ENCODE results near the gene HBG1.

The HBG1 gene

DNA sequence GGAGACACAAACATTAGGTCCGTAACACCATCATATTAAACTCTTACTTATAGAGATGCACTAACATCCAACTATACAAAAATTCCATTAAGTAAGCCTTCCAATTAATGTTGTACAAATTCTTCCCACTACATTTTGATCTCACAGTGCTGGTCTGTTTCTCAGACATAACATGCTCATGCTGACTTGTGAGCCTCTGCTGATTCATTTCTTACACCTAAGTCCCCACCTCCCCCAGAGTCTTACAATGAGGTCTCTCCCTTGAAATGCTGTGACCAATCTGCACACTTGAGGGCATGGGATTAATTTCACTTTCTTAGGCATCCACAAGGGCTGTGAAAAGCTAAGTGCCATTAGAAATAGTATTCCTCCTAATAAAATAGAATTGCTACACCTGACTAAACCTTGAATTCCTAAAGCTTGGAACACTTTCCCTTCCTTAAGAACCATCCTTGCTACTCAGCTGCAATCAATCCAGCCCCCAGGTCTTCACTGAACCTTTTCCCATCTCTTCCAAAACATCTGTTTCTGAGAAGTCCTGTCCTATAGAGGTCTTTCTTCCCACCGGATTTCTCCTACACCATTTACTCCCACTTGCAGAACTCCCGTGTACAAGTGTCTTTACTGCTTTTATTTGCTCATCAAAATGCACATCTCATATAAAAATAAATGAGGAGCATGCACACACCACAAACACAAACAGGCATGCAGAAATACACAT is 2.0 kb downstream of the HBG1 start:
- no peak for DNase-seq (ENCODE audit: low read depth in 1 of 2, low spot score in 1 of 2)

GRCh38 chr11:5246772-5247471 is 2.7 kb downstream of the HBG1 start:
- DNase-seq (ENCODE audit: low read depth in 1 of 2, low spot score in 1 of 2) = no peak

DNA sequence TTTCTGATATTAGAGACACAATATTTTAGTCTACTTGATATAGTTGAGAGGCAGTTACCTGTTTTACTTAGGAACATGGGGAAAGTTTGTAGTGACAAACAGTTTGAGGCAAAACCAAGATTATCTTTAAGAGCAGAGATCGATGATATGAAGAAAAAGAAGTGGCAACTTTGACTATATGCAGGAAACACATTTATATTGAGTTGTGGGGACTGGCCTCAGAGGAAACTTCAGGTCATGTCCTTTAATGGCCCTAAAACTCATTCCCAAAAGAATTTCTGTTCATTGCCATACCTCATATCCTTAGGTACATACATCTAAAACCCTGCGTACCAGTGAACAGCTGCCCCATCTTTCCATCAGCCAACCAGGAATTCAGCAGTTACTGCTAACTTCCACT is 4.5 kb downstream of the HBG1 start:
- DNase-seq (ENCODE audit: low read depth in 1 of 2, low spot score in 1 of 2) = no peak

GRCh38 chr11:5243816-5244180 is 5.9 kb downstream of the HBG1 start:
- no peak for DNase-seq (ENCODE audit: low read depth in 1 of 2, low spot score in 1 of 2)

GRCh38 chr11:5242933-5243815 is 6.5 kb downstream of the HBG1 start:
- DNase-seq (ENCODE audit: low read depth in 1 of 2, low spot score in 1 of 2) = no peak

DNA sequence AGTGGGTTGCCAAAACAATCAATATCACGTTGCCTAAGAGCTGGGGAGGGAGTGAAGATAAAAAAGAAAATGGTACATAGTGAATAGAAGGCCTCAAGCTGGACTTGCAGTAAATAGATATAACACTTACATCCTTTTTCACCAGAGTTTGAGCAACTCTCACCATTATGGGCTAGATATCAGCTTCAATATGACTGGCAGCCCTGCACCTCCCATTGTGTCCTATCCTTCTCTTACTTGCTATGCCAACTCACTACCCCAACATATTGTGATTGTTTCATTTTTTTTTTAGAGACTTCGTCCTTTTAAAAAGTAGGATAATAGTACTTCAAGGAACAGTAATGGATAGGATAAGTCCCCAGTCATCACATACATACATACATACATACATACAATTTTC is 7.4 kb downstream of the HBG1 start:
- no peak for DNase-seq (ENCODE audit: low read depth in 1 of 2, low spot score in 1 of 2)

DNA sequence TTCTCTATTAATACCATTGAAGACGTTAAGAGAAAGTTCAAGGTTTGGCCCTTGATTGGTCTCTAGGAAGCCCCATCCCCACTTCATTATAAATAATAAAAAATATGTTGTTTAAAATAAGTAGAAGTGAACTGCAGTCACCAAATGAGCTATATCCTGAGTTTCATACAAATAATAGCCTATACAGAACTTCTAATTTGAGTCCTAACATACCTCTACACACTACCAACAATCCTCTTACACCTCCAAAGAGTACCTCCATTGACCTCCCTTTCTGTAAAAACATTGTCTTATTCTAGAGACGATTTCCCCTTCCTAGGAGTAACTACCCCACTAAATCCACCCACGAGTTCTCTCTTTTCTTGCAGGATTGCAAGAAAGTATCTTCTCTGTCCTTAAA is 8.2 kb downstream of the HBG1 start:
- no peak for DNase-seq (ENCODE audit: low read depth in 1 of 2, low spot score in 1 of 2)

GRCh38 chr11:5240458-5240857 is 9.2 kb downstream of the HBG1 start:
- no peak for DNase-seq (ENCODE audit: low read depth in 1 of 2, low spot score in 1 of 2)

- DNase-seq (ENCODE audit: low read depth in 1 of 2, low spot score in 1 of 2) = no peak
Observed at GRCh38 chr11:5240056-5240455, 9.6 kb downstream of the HBG1 start.

- no peak for DNase-seq (ENCODE audit: low read depth in 1 of 2, low spot score in 1 of 2)
Observed at GRCh38 chr11:5239046-5239445, 10.6 kb downstream of the HBG1 start.

DNA sequence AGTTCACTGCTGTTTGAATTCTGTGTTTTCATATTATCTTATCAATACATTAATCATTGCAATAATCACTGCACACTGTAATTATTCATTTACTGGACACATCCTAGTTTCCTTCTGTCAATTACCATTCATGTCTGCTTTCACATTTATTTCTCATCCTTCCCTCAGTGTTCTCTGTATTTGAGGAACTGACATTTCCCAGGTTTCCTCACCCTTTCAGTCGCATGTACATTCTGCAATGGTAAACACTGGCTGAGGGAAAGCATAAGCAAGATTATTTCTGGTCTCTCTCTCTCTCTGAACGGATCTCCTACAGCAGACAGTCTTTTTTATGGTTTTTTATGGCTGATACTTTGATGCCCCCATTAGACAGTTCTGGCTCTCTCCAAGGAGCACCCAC is 11.2 kb downstream of the HBG1 start:
- no peak for DNase-seq (ENCODE audit: low read depth in 1 of 2, low spot score in 1 of 2)

DNA sequence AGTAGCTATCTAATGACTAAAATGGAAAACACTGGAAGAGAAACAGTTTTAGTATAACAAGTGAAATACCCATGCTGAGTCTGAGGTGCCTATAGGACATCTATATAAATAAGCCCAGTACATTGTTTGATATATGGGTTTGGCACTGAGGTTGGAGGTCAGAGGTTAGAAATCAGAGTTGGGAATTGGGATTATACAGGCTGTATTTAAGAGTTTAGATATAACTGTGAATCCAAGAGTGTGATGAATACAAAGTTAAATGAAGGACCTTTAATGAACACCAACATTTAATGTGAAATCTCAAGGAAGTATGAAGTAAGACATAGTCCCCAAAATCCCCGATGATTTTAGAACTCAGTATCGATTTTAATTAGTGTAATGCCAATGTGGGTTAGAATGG is 12.2 kb downstream of the HBG1 start:
- no peak for DNase-seq (ENCODE audit: low read depth in 1 of 2, low spot score in 1 of 2)

DNA sequence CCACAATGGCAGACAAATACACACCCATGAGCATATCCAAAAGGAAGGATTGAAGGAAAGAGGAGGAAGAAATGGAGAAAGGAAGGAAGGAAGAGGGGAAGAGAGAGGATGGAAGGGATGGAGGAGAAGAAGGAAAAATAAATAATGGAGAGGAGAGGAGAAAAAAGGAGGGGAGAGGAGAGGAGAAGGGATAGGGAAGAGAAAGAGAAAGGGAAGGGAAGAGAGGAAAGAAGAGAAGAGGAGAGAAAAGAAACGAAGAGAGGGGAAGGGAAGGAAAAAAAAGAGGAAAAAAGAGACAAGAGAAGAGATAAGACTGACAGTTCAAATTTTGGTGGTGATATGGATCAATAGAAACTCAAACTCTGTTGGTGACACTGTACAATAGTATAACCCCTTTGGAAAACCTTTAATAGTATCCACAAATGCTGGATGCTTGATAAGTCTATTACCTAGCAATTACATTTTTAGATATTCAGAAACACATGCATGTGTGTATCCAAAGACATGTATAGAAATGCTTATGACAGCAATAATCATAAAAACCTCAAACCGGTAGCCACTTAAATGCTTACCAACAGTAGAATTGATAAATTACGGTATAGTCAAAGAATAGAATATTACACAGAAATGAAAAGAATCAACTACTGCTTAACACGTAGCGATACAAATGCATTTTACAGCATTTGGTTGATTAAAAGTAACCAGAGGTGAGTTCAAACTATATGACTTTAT is 14.1 kb downstream of the HBG1 start:
- DNase-seq (ENCODE audit: low read depth in 1 of 2, low spot score in 1 of 2) = no peak

GRCh38 chr11:5234381-5234834 is 15.2 kb downstream of the HBG1 start, which contains the start of gene HBD:
Gene HBD (minus strand): TSS chr11:5234483. CDS start chr11:5234433, 50 bp downstream.
- DNase-seq (ENCODE audit: low read depth in 1 of 2, low spot score in 1 of 2) = no peak

GRCh38 chr11:5233307-5233706 is 16.4 kb downstream of the HBG1 start:
- DNase-seq (ENCODE audit: low read depth in 1 of 2, low spot score in 1 of 2) = no peak

DNA sequence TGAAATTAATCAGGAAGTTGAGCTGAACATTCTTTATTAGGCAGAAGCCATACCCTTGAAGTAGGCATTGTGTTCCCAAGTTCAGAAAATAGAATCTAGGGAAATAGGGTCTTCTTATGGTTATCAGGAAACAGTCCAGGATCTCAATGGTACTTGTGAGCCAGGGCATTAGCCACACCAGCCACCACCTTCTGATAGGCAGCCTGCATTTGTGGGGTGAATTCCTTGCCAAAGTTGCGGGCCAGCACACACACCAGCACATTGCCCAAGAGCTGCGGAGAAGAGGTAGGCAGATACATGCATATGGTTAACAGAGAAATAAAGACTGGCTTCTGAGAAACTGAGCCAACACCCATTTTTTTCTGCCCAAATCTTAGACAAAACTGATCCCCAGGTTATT is 16.8 kb downstream of the HBG1 start:
- no peak for DNase-seq (ENCODE audit: low read depth in 1 of 2, low spot score in 1 of 2)

- DNase-seq (ENCODE audit: low read depth in 1 of 2, low spot score in 1 of 2) = no peak
Observed at GRCh38 chr11:5232176-5232575, 17.5 kb downstream of the HBG1 start.

GRCh38 chr11:5231111-5231510 is 18.5 kb downstream of the HBG1 start:
- no peak for DNase-seq (ENCODE audit: low read depth in 1 of 2, low spot score in 1 of 2)

DNA sequence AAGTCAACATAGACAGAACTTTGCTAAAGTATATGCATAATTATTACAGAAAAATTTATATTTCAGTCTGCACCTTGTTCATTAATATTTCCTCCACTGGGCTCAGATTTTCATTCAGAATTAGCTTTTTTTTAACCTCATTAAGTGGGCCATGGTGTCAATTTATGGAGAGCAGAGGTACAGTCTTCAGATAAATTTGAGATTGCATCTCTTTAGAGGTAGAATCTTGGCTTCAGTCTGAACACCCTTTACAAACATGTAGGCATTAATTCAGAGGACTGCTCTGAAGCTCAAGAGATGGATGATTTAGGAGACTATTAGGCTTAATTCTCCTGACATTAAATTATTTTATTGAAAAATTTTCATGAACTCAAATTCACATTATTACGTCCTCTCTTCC is 19.4 kb downstream of the HBG1 start:
- no peak for DNase-seq (ENCODE audit: low read depth in 1 of 2, low spot score in 1 of 2)

DNA sequence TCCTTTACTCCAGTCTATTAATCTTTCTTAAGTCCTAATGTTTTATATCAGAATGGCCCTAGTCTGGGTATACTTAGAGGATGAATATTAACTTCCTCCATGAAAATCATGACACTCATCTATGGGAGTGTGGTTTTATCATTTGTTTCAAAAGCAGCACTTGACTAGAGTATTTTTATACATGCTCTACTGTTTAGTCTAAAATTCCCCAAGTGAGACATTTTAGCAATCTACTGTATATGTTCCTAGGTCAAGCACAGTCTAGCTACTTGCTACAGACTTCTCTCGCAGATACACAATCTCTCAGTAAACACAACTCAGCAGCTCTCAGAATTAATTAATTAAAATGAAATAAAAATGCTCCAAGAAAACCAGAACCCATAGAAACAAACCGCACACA is 19.9 kb downstream of the HBG1 start:
- no peak for DNase-seq (ENCODE audit: low read depth in 1 of 2, low spot score in 1 of 2)

GRCh38 chr11:5229356-5229755 is 20.3 kb downstream of the HBG1 start:
- DNase-seq (ENCODE audit: low read depth in 1 of 2, low spot score in 1 of 2) = no peak
